Activated naive CD4-positive, alpha-beta T cell treated with anti-CD3 and anti-CD28 coated beads, Interleukin-2, amount 50 U/mL, for 24 hours (primary cell): ENCODE data around the gene NR6A1.

Experiments used
- H3K27ac Mint-ChIP-seq: one replicate; pipeline ENCODE4 v1.8.0; 2021; ENCODE audit warnings: mild to moderate bottlenecking, mixed read lengths
- H3K27me3 Mint-ChIP-seq: one replicate; pipeline ENCODE4 v1.8.0; 2021; ENCODE audit warnings: mixed read lengths
- H3K36me3 Mint-ChIP-seq: one replicate; pipeline ENCODE4 v1.8.0; 2021; ENCODE audit warnings: mixed read lengths
- H3K4me1 Mint-ChIP-seq: one replicate; pipeline ENCODE4 v1.8.0; 2021; ENCODE audit warnings: mixed read lengths
- H3K4me3 Mint-ChIP-seq: one replicate; pipeline ENCODE4 v1.8.0; 2021; ENCODE audit warnings: mild to moderate bottlenecking, mixed read lengths
- H3K9me3 Mint-ChIP-seq: one replicate; pipeline ENCODE4 v1.8.0; 2021; ENCODE audit warnings: mixed read lengths

NR6A1 gene

GRCh38 chr9:124511426-124511840 lies 259.7 kb downstream of the NR6A1 start:
- Mint-ChIP-seq H3K4me3 (no peak overlapping the region), H3K36me3 (no peaks in the 10 kb centered on the region), H3K27ac (no peak overlapping the region), H3K4me1 (peaks cover 4% of the 10 kb centered on the region), H3K9me3 (no peaks in the 10 kb centered on the region), H3K27me3 (peaks cover 3% of the 10 kb centered on the region)

- no peak overlapping the region for H3K27ac Mint-ChIP-seq
- H3K4me3 Mint-ChIP-seq: no peak overlapping the region
- H3K4me1 Mint-ChIP-seq: peaks cover 4% of the 10 kb centered on the region
- H3K27me3 Mint-ChIP-seq: peaks cover 4% of the 10 kb centered on the region
- H3K36me3 Mint-ChIP-seq: no peaks in the 10 kb centered on the region
- no peaks in the 10 kb centered on the region for H3K9me3 Mint-ChIP-seq
Observed at GRCh38 chr9:124510650-124511425, 260.3 kb downstream of the NR6A1 start.

GRCh38 chr9:124507880-124508423 lies 263.2 kb downstream of the NR6A1 start:
- peaks cover 7% of the 10 kb centered on the region for H3K27me3 Mint-ChIP-seq
- no peaks in the 10 kb centered on the region for H3K36me3 Mint-ChIP-seq
- peaks cover 7% of the 10 kb centered on the region for H3K4me1 Mint-ChIP-seq
- H3K27ac Mint-ChIP-seq: no peak overlapping the region
- no peaks in the 10 kb centered on the region for H3K9me3 Mint-ChIP-seq
- no peak overlapping the region for H3K4me3 Mint-ChIP-seq

- peaks cover 7% of the 10 kb centered on the region for H3K4me1 Mint-ChIP-seq
- H3K9me3 Mint-ChIP-seq: no peaks in the 10 kb centered on the region
- no peaks in the 10 kb centered on the region for H3K36me3 Mint-ChIP-seq
- peaks cover 7% of the 10 kb centered on the region for H3K27me3 Mint-ChIP-seq
- H3K27ac Mint-ChIP-seq: no peak within 1 kb of the TSS
- no peak within 1 kb of the TSS for H3K4me3 Mint-ChIP-seq
Observed at GRCh38 chr9:124506931-124507879, 263.9 kb downstream of the NR6A1 start, which contains the start of gene NR5A1. Gene NR5A1, minus strand, starts transcription at chr9:124507399. Its CDS starts 4,004 bp downstream, at chr9:124503395.

GRCh38 chr9:124506433-124506832 lies 264.7 kb downstream of the NR6A1 start:
- H3K27ac Mint-ChIP-seq: no peak overlapping the region
- peaks cover 7% of the 10 kb centered on the region for H3K4me1 Mint-ChIP-seq
- no peak overlapping the region for H3K4me3 Mint-ChIP-seq
- no peaks in the 10 kb centered on the region for H3K36me3 Mint-ChIP-seq
- H3K27me3 Mint-ChIP-seq: peaks cover 7% of the 10 kb centered on the region
- H3K9me3 Mint-ChIP-seq: no peaks in the 10 kb centered on the region

GRCh38 chr9:124505901-124506346 lies 265.2 kb downstream of the NR6A1 start:
- no peaks in the 10 kb centered on the region for H3K9me3 Mint-ChIP-seq
- H3K36me3 Mint-ChIP-seq: no peaks in the 10 kb centered on the region
- H3K4me1 Mint-ChIP-seq: peaks cover 7% of the 10 kb centered on the region
- H3K27ac Mint-ChIP-seq: no peak overlapping the region
- no peak overlapping the region for H3K4me3 Mint-ChIP-seq
- H3K27me3 Mint-ChIP-seq: peaks cover 7% of the 10 kb centered on the region

GRCh38 chr9:124505006-124505900 lies 265.9 kb downstream of the NR6A1 start:
- no peaks in the 10 kb centered on the region for H3K9me3 Mint-ChIP-seq
- no peaks in the 10 kb centered on the region for H3K36me3 Mint-ChIP-seq
- H3K27me3 Mint-ChIP-seq: peaks cover 7% of the 10 kb centered on the region
- peaks cover 7% of the 10 kb centered on the region for H3K4me1 Mint-ChIP-seq
- H3K27ac Mint-ChIP-seq: no peak overlapping the region
- H3K4me3 Mint-ChIP-seq: peak overlapping the region; percentile 61

GRCh38 chr9:124504530-124505005 lies 266.5 kb downstream of the NR6A1 start:
- Mint-ChIP-seq H3K27ac (no peak overlapping the region), H3K4me3 (no peak overlapping the region), H3K27me3 (peaks cover 7% of the 10 kb centered on the region), H3K36me3 (no peaks in the 10 kb centered on the region), H3K9me3 (no peaks in the 10 kb centered on the region), H3K4me1 (peaks cover 7% of the 10 kb centered on the region)

GRCh38 chr9:124503713-124504529 lies 267.2 kb downstream of the NR6A1 start:
- H3K27ac Mint-ChIP-seq: peak overlapping the region; percentile 3
- no peaks in the 10 kb centered on the region for H3K9me3 Mint-ChIP-seq
- peaks cover 7% of the 10 kb centered on the region for H3K27me3 Mint-ChIP-seq
- H3K36me3 Mint-ChIP-seq: no peaks in the 10 kb centered on the region
- peaks cover 7% of the 10 kb centered on the region for H3K4me1 Mint-ChIP-seq
- H3K4me3 Mint-ChIP-seq: peak overlapping the region; percentile 84

- Mint-ChIP-seq H3K27ac (no peak overlapping the region), H3K4me3 (no peak overlapping the region), H3K27me3 (peaks cover 7% of the 10 kb centered on the region), H3K4me1 (peaks cover 7% of the 10 kb centered on the region), H3K36me3 (no peaks in the 10 kb centered on the region), H3K9me3 (no peaks in the 10 kb centered on the region)
Observed at GRCh38 chr9:124502711-124503702, 268.1 kb downstream of the NR6A1 start.

GRCh38 chr9:124501771-124502320 lies 269.3 kb downstream of the NR6A1 start:
- Mint-ChIP-seq H3K36me3 (no peaks in the 10 kb centered on the region), H3K27me3 (peaks cover 7% of the 10 kb centered on the region), H3K9me3 (no peaks in the 10 kb centered on the region), H3K4me1 (peaks cover 14% of the 10 kb centered on the region), H3K27ac (no peak overlapping the region), H3K4me3 (no peak overlapping the region)

GRCh38 chr9:124500796-124501611 lies 270.1 kb downstream of the NR6A1 start:
- no peak overlapping the region for H3K27ac Mint-ChIP-seq

More at GRCh38 chr9:124500796-124501611, 270.1 kb downstream of the NR6A1 start:
- H3K36me3 Mint-ChIP-seq: no peaks in the 10 kb centered on the region
- H3K4me3 Mint-ChIP-seq: no peak overlapping the region
- H3K4me1 Mint-ChIP-seq: peaks cover 20% of the 10 kb centered on the region
- H3K27me3 Mint-ChIP-seq: peaks cover 6% of the 10 kb centered on the region
- no peaks in the 10 kb centered on the region for H3K9me3 Mint-ChIP-seq
